Esophagus squamous epithelium (tissue), 5 donors: Measurements from ENCODE around the gene LIN7B. TPM values are rescaled to one million over a fixed set of nuclear protein-coding genes. Genes with fewer than 3 reads are reported as not detected.

Experiments
- DNase-seq: peaks from one replicate; lab custom pipeline; 2025; lab: John Stamatoyannopoulos, UW
- H3K27ac ChIP-seq, 4 donors: fragments of 200-600 bp; sonication (generic); one replicate each; pipeline ENCODE4 v1.5.1; 2016 to 2019; ENCODE audit warnings: mild to moderate bottlenecking in 1 of 4
- H3K27me3 ChIP-seq, 4 donors: fragments of 200-600 bp; sonication (generic); 1 replicate in 3 of 4; 2 replicates in 1 of 4; pipeline versions ENCODE4 v1.5.1 to v1.6.0; 2017 to 2021; ENCODE audit warnings: antibody characterized with exemption in 1 of 4
- H3K36me3 ChIP-seq, 3 donors: fragments of 200-600 bp; sonication (generic); one replicate each; pipeline ENCODE4 v1.5.1; 2016 to 2019
- H3K4me1 ChIP-seq, 3 donors: fragments of 200-600 bp; sonication (generic); one replicate each; pipeline ENCODE4 v1.5.1; 2017 to 2019
- H3K4me3 ChIP-seq, 4 donors: fragments of 200-600 bp; sonication (generic); 1 replicate in 3 of 4; 2 replicates in 1 of 4; pipeline ENCODE4 v1.5.1; 2016 to 2019; ENCODE audit warnings: mild to moderate bottlenecking in 2 of 4, moderate library complexity in 1 of 4
- H3K9me3 ChIP-seq, 3 donors: fragments of 200-600 bp; sonication (generic); one replicate each; pipeline ENCODE4 v1.5.1; 2016 to 2019
- POLR2A ChIP-seq, 4 donors: fragments of 450-650 bp; IDR thresholded peaks; one replicate each; pipeline ENCODE4 v1.6.1; 2017; ENCODE audit warnings: antibody characterized with exemption in 4 of 4, mild to moderate bottlenecking in 4 of 4, moderate library complexity in 3 of 4
- WGBS, 2 donors: methylation state at CpG; one replicate each; pipeline ENCODE4 v1.1.5; 2018; 5-methylcytosine and 5-hydroxymethylcytosine counted together
- intact Hi-C: fragments of 100-400 bp; cut with DNase I; formaldehyde crosslinking; loops from one replicate; pipeline ENCODE4 v1.15.0; 2022
- total RNA-seq, 4 donors: library from RNA; depleted of rRNA; stranded (reverse); fragments of >200 nt; gene quantifications; one replicate each; pipeline ENCODE4 v1.1.0, GENCODE V29; 2016
- TF ChIP-seq, protein P1 (sequence below), 6 experiments: fragments of 450-650 bp in 4 of 6; fragments of 200-600 bp in 2 of 6; sonication (generic) in 2 of 6; IDR thresholded peaks; one replicate each; pipeline ENCODE4 v1.5.1; 2016 to 2019; ENCODE audit warnings: antibody characterized with exemption in 6 of 6, mild to moderate bottlenecking in 4 of 6, moderate library complexity in 4 of 6
- donor health status: DM: yes; HTN: yes; CAD: no.

Gene LIN7B
- total RNA-seq, 4 donors from 2014 or later: 5.7 to 14.1 (median 10.1) TPM

DNA sequence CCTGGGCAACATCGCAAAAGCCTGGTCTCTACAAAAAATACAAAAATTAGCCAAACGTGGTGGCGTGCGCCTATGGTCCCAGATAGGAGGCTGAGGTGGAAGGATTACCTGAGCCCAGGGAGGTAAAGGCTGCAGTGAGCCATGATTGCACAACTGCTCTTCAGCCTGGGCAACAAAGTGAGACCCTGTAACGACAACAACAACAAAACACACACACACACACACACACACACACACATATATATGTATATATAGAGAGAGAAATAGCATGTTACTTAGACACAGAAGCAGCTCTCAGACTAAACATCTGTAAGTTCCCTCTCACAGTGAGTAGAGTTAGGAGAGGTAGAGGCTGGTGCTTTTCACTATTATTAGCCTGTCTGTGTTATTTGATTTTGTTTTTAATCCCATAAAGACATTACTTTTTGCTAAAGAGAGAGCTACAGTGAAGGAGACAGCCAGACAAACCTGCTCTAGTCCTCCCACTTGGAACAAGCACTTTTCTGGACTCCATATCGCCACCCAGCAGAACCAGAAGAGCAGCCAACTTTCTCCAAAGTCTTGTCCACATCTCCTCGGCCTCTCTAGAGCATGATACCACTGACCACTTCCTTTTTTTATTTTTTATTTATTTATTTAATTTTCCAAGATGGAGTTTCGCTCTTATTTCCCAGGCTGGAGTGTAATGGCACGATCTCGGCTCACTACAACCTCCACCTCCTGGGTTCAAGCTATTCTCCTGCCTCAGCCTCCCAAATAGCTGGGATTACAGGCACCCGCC, 2.8 kb upstream of the LIN7B start:
- Histone ChIP-seq H3K36me3 (peaks cover 20 to 34% (median 28%) of the 10 kb centered on the region in 3 donors), H3K27me3 (no peaks in the 10 kb centered on the region), H3K27ac (no peak overlapping the region), H3K4me1 (peaks cover 5 to 42% (median 8%) of the 10 kb centered on the region in 3 donors), H3K4me3 (no peak overlapping the region), H3K9me3 (no peaks in the 10 kb centered on the region)
- WGBS, 2 donors: 74 to 77% methylated on average over 10 to 11 of the region's 11 CpGs
- DNase-seq: no peak
- intact Hi-C loops: no loop called here
- TF ChIP-seq, protein P1, sequence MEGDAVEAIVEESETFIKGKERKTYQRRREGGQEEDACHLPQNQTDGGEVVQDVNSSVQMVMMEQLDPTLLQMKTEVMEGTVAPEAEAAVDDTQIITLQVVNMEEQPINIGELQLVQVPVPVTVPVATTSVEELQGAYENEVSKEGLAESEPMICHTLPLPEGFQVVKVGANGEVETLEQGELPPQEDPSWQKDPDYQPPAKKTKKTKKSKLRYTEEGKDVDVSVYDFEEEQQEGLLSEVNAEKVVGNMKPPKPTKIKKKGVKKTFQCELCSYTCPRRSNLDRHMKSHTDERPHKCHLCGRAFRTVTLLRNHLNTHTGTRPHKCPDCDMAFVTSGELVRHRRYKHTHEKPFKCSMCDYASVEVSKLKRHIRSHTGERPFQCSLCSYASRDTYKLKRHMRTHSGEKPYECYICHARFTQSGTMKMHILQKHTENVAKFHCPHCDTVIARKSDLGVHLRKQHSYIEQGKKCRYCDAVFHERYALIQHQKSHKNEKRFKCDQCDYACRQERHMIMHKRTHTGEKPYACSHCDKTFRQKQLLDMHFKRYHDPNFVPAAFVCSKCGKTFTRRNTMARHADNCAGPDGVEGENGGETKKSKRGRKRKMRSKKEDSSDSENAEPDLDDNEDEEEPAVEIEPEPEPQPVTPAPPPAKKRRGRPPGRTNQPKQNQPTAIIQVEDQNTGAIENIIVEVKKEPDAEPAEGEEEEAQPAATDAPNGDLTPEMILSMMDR (IDR thresholded peaks at IDR 0.05): no peak
- TF ChIP-seq POLR2A (IDR thresholded peaks at IDR 0.05): no peak

DNA sequence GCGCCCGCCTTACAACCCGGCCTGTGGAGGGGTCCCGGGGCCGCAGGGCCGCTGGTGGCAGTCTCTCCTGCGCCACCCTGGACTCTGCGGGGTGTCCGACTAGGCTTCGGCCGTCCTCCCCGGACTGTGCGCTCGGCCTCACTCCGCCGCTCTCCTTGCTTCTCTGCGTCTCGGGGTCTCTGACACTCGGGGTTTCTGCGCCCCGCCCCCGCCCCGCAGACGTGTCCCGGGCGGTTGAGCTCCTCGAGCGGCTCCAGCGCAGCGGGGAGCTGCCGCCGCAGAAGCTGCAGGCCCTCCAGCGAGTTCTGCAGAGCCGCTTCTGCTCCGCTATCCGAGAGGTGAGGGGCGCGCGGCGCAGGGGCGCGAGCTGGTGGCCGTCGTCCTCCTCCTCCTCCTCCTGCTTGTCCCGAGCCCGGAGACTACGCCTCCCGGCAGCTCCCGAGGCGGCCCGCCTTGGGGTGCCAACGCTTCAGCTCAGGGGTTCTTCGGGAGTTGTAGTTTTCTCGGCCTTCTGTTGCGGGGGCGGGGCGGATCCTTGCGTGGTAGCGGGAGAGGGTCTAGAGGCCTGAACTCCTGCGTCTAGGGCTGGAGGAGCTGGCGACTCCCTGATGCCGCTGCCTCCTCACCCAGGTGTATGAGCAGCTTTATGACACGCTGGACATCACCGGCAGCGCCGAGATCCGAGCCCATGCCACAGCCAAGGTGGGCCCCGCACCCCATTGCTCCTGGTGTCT, 627 bp downstream of the LIN7B start:
- no peaks in the 10 kb centered on the region for H3K9me3 ChIP-seq
- H3K27me3 ChIP-seq: no peaks in the 10 kb centered on the region
- H3K27ac ChIP-seq: peak overlapping the region; percentile 76 to 90 (median 83)
- 51 to 76% methylated on average over 7 to 11 of the region's 68 CpGs for WGBS, 2 donors
- peak overlapping the region; percentile 81 to 90 (median 85) for H3K4me3 ChIP-seq
- TF ChIP-seq, protein P1 (IDR thresholded peaks at IDR 0.05): no peak
- peak in 1 of 4 donors; percentile 14 for TF ChIP-seq POLR2A (IDR thresholded peaks at IDR 0.05)
- peaks cover 19 to 65% (median 24%) of the 10 kb centered on the region in 3 donors for H3K4me1 ChIP-seq
- no peaks in the 10 kb centered on the region for H3K36me3 ChIP-seq
- DNase-seq: no peak
- intact Hi-C loops: no loop called here

DNA sequence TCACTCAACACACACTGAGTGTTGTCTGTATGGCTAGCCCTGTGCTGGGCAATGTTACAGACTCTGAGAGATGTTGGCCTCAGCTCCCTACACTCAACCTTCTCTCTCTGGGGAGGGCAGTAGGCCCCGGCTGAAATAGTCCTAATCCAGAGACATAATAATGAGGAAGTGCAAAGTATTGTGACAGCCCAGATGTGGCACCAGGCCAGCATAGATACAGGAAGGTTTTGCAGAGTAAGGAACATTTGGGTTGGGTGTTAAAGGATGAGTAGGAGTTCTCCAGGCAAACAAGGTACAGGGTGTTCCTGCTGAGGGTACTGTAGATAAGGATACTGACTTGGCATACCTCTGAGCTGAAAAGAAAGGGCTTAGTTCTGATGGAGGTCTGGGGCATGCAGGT, 2.4 kb downstream of the LIN7B start:
- no peak for TF ChIP-seq POLR2A (IDR thresholded peaks at IDR 0.05)
- TF ChIP-seq, protein P1 (IDR thresholded peaks at IDR 0.05): no peak
- DNase-seq: no peak
- intact Hi-C loops: no loop called here
- Histone ChIP-seq H3K4me1 (peaks cover 25 to 64% (median 29%) of the 10 kb centered on the region in 3 donors), H3K36me3 (no peaks in the 10 kb centered on the region), H3K27me3 (peaks cover 0 to 5% (median 0%) of the 10 kb centered on the region in 4 donors), H3K4me3 (no peak overlapping the region), H3K9me3 (no peaks in the 10 kb centered on the region), H3K27ac (no peak overlapping the region)
- 33% methylated on average over 1 of the region's 1 CpG for WGBS, 2 donors

DNA sequence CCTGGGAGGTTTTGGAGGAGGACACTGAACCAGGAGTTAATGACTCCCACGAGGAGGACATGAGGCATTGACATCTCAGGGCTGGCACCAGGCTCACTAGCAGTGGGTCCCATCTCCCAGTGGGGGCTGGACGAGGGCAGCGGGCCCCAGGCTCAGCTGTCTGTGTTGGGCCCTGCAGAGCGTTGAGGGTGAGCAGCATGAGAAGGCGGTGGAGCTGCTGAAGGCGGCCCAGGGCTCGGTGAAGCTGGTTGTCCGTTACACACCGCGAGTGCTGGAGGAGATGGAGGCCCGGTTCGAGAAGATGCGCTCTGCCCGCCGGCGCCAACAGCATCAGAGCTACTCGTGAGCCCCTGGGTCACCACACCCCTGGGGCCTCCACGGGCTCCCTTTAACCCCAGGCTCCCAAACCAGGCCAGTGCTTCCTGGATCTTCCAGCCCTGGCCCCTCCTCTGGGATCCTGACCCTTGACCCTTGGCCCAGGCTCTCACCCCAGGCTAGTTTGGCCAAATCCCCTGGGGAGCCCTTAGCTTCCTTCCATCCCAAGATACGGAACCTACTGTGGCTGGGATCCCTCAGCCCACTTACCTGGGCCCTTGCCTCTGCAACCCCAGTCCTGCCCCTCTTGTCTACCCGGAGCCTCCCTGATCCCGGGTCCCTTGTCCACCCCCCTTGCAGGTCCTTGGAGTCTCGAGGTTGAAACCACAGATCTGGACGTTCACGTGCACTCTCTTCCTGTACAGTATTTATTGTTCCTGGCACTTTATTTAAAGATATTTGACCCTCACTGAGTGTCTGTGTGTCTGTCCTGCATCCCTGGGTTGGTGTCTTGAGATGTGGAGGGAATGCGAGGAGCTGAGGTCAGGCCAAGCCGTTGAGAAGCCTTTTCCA, 3.8 kb downstream of the LIN7B start:
- WGBS, 2 donors: 37 to 57% methylated on average over 10 to 14 of the region's 26 CpGs
- Histone ChIP-seq H3K36me3 (no peaks in the 10 kb centered on the region), H3K27ac (peak overlapping the region; percentile 93 to 98 (median 94)), H3K4me1 (peaks cover 25 to 62% (median 29%) of the 10 kb centered on the region in 3 donors), H3K9me3 (no peaks in the 10 kb centered on the region), H3K27me3 (peaks cover 0 to 5% (median 0%) of the 10 kb centered on the region in 4 donors), H3K4me3 (peak overlapping the region; percentile 57 to 79 (median 72))
- no peak for TF ChIP-seq POLR2A (IDR thresholded peaks at IDR 0.05)
- TF ChIP-seq, protein P1 (IDR thresholded peaks at IDR 0.05): no peak
- intact Hi-C loops: no loop called here
- DNase-seq: no peak
